CMK (cell line): Measurements from ENCODE around the gene FSCN2.
"Not testable (repeated sequence)": the region's sequence is repeated elsewhere in the genome, so short reads cannot be mapped to it uniquely, and the experiment has no call there.

Source experiments
- DNase-seq: peaks from one replicate; pipeline ENCODE4 v3.0.0-alpha.2; 2010; ENCODE audit warnings: low read depth

Gene FSCN2

GRCh38 chr17:81526662-81527571, 1.3 kb upstream of the FSCN2 start:
- no peak for DNase-seq

GRCh38 chr17:81528384-81528650, 140 bp downstream of the FSCN2 start:
- DNase-seq, result no peak

GRCh38 chr17:81528651-81529436, 667 bp downstream of the FSCN2 start:
- DNase-seq, result no peak

GRCh38 chr17:81529437-81529803, 1.2 kb downstream of the FSCN2 start:
- no peak for DNase-seq

- DNase-seq, result not testable (repeated sequence)
Measured at GRCh38 chr17:81531013-81531412, 2.8 kb downstream of the FSCN2 start.

GRCh38 chr17:81531998-81532404, 3.8 kb downstream of the FSCN2 start:
- not testable (repeated sequence) for DNase-seq

GRCh38 chr17:81532490-81533287, 4.5 kb downstream of the FSCN2 start:
- DNase-seq, result no peak

GRCh38 chr17:81533339-81534141, 5.4 kb downstream of the FSCN2 start:
- no peak for DNase-seq

GRCh38 chr17:81534157-81535006, 6.2 kb downstream of the FSCN2 start:
- no peak for DNase-seq

- DNase-seq, result no peak
Measured at GRCh38 chr17:81535007-81535328, 6.8 kb downstream of the FSCN2 start.

- no peak for DNase-seq
Measured at GRCh38 chr17:81535480-81536298, 7.5 kb downstream of the FSCN2 start.

GRCh38 chr17:81536299-81537290, 8.4 kb downstream of the FSCN2 start:
- DNase-seq, result no peak

GRCh38 chr17:81537343-81537855, 9.2 kb downstream of the FSCN2 start:
- DNase-seq, result no peak

GRCh38 chr17:81537856-81538555, 9.8 kb downstream of the FSCN2 start:
- DNase-seq, result no peak

- no peak for DNase-seq
Measured at GRCh38 chr17:81538651-81539570, 10.7 kb downstream of the FSCN2 start.

GRCh38 chr17:81539571-81539900, 11.4 kb downstream of the FSCN2 start:
- DNase-seq, result no peak
